Sigmoid colon (tissue), 4 donors: Measurements from ENCODE around the gene ITK.

Experiments
- CTCF ChIP-seq, 4 experiments: fragments of 450-650 bp in 3 of 4; fragments of 200-600 bp in 1 of 4; IDR thresholded peaks; one replicate each; pipeline ENCODE4 v1.5.1; 2016 to 2019; ENCODE audit warnings: antibody characterized with exemption in 4 of 4, mild to moderate bottlenecking in 3 of 4, moderate library complexity in 2 of 4
- POLR2AphosphoS5 ChIP-seq, 4 donors: sonication (generic); formaldehyde crosslinking; IDR thresholded peaks; one replicate each; pipeline ENCODE4 v1.6.1; 2017; ENCODE audit warnings: antibody characterized with exemption in 4 of 4

DNA sequence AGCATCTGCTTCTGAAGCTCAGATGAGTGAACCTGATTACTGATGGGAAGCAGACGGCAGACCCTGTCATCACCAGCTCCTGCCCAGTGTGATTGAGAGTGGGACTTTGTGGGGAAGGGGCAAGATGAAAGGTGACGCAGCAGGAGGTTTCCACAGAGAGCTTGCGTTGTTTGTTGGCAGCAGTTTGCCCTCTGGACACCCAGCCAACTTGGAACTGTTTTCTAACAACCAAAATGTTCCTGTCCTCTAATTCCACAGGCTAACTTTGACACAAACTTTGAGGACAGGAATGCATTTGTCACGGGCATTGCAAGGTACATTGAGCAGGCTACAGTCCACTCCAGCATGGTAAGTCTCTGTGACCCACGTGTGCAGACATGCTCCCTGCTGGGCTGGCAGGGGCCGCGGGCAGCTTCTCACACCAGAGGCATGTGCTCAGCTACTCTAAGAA is 106.1 kb downstream of the ITK start:
- TF ChIP-seq CTCF (IDR thresholded peaks at IDR 0.05) (no peak), POLR2AphosphoS5 (IDR thresholded peaks at IDR 0.05) (no peak)
